ENCODE measurements around the gene RPL4.

DNA sequence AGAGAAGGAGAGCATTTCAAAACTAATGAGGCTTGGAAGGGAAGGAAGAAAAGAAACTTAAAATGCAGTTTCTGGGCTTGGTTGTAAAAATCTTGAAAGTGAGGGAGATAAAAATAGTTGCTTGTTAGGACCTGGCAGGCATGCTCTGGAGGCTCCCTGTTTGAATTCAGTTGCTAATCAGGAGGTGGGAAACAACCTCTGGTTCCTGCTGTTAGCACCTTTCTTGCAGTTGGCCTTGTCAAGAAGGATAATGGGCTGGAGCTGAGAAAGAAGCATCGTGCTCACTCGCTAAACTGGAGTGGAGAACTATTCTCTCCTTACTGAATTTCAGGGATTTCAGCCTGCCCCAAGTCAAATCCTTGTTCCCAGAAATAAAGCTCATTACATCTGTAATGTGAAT is 30.5 kb downstream of the RPL4 start:
- TF ChIP-seq, protein P1, sequence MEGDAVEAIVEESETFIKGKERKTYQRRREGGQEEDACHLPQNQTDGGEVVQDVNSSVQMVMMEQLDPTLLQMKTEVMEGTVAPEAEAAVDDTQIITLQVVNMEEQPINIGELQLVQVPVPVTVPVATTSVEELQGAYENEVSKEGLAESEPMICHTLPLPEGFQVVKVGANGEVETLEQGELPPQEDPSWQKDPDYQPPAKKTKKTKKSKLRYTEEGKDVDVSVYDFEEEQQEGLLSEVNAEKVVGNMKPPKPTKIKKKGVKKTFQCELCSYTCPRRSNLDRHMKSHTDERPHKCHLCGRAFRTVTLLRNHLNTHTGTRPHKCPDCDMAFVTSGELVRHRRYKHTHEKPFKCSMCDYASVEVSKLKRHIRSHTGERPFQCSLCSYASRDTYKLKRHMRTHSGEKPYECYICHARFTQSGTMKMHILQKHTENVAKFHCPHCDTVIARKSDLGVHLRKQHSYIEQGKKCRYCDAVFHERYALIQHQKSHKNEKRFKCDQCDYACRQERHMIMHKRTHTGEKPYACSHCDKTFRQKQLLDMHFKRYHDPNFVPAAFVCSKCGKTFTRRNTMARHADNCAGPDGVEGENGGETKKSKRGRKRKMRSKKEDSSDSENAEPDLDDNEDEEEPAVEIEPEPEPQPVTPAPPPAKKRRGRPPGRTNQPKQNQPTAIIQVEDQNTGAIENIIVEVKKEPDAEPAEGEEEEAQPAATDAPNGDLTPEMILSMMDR (IDR thresholded peaks at IDR 0.05; ENCODE audit: low read depth, low read length, poor library complexity, severe bottlenecking), result no peak
- TF ChIP-seq EZH2phosphoT487 (IDR thresholded peaks at IDR 0.05; ENCODE audit: borderline replicate concordance, low read length), result no peak
